Left renal pelvis (tissue), 4 donors: ENCODE measurements around the gene EPHA6. TPM values are rescaled to one million over a fixed set of nuclear protein-coding genes. Genes with fewer than 3 reads are reported as not detected.
"Not testable (repeated sequence)": the region's sequence is repeated elsewhere in the genome, so short reads cannot be mapped to it uniquely, and the experiment has no call there.

Experiments used
- DNase-seq, 4 donors: peaks; one replicate each; pipeline ENCODE4 v3.0.0-alpha.2; 2013; ENCODE audit warnings: low read depth in 4 of 4, low spot score in 3 of 4
- polyA plus RNA-seq, 4 donors: library from polyadenylated mRNA; unstranded; fragments of 120-200 nt; gene quantifications; one replicate each; pipeline ENCODE4 v1.2.1, GENCODE V29; 2013; ENCODE audit not compliant: insufficient read length in 4 of 4

EPHA6 gene
- polyA plus RNA-seq, 4 donors: 0.37 to 1.8 (median 1.4) TPM

- no peak for DNase-seq
These were observed 737.8 kb downstream of the EPHA6 start for GRCh38 chr3:97552186-97552585.

- DNase-seq: no peak
These were observed 761.3 kb downstream of the EPHA6 start for GRCh38 chr3:97575742-97576141.

- DNase-seq: no peak
These were observed 761.8 kb downstream of the EPHA6 start for GRCh38 chr3:97576221-97576620.

GRCh38 chr3:97579365-97579764 lies 765.0 kb downstream of the EPHA6 start:
- peak; percentile 5 to 45 (median 24) for DNase-seq

GRCh38 chr3:97610626-97611025 lies 796.2 kb downstream of the EPHA6 start:
- no peak for DNase-seq

- no peak for DNase-seq
These were observed 798.2 kb downstream of the EPHA6 start for GRCh38 chr3:97612632-97613031.

- no peak for DNase-seq
These were observed 798.7 kb downstream of the EPHA6 start for GRCh38 chr3:97613139-97613538.

- not testable (repeated sequence) for DNase-seq
These were observed 806.1 kb downstream of the EPHA6 start for GRCh38 chr3:97620514-97620913.

- no peak for DNase-seq
These were observed 822.1 kb downstream of the EPHA6 start for GRCh38 chr3:97636465-97636864.

- DNase-seq: no peak
These were observed 832.5 kb downstream of the EPHA6 start for GRCh38 chr3:97646932-97647331.

GRCh38 chr3:97647441-97647982 lies 833.1 kb downstream of the EPHA6 start:
- DNase-seq: no peak

GRCh38 chr3:97655971-97656370 lies 841.6 kb downstream of the EPHA6 start:
- DNase-seq: no peak

- no peak for DNase-seq
These were observed 842.2 kb downstream of the EPHA6 start for GRCh38 chr3:97656638-97657037.

GRCh38 chr3:97658668-97659285 lies 844.4 kb downstream of the EPHA6 start:
- peak in 3 of 4 donors; percentile 2 to 7 (median 2) for DNase-seq

- no peak for DNase-seq
These were observed 847.9 kb downstream of the EPHA6 start for GRCh38 chr3:97662264-97662663.

GRCh38 chr3:97662762-97663161 lies 848.4 kb downstream of the EPHA6 start:
- no peak for DNase-seq

- DNase-seq: no peak
These were observed 851.5 kb downstream of the EPHA6 start for GRCh38 chr3:97665896-97666295.

GRCh38 chr3:97670952-97671351 lies 856.6 kb downstream of the EPHA6 start:
- DNase-seq: no peak

GRCh38 chr3:97673357-97673997 lies 859.1 kb downstream of the EPHA6 start:
- no peak for DNase-seq

GRCh38 chr3:97674461-97674860 lies 860.1 kb downstream of the EPHA6 start:
- DNase-seq: no peak

GRCh38 chr3:97680210-97680609 lies 865.8 kb downstream of the EPHA6 start:
- DNase-seq: no peak

GRCh38 chr3:97680696-97681095 lies 866.3 kb downstream of the EPHA6 start:
- DNase-seq: no peak
